K562 (cell line): ENCODE results near the gene TFAP2A. TPM values are rescaled to one million over a fixed set of nuclear protein-coding genes. Genes with fewer than 3 reads are reported as not detected.

Experiments used
- ATAC-seq: fragments of 200-7000 bp; cut with Tn5 transposase; 3 replicates; pipeline ENCODE4 v1.9.1; 2020; ENCODE audit warnings: moderate library complexity
- BruUV-seq: library from RNA; stranded (reverse); fragments of 400-500 nt; replicated peaks from 2 replicates; lab custom pipeline; 2021; lab: Mats Ljungman, UMichigan
- CTCF ChIA-PET: fragments of 300-600 bp; formaldehyde crosslinking; extraction: SDS; loops from one replicate; lab custom pipeline; 2021; ENCODE audit warnings: low intra/inter-chr PET ratio; lab: Yijun Ruan, JAX
- POLR2A ChIA-PET: fragments of 300-600, 350-650 bp; sonication (Branson Sonifier 250); formaldehyde crosslinking; extraction: SDS; loops from one replicate; lab custom pipeline; 2021; ENCODE audit warnings: antibody characterized with exemption, inconsistent platforms; lab: Yijun Ruan, JAX
- DNase-seq, 4 experiments: peaks; one replicate each; pipeline versions ENCODE4 v3.0.0 to v3.0.0-alpha.2; 2011 to 2018; ENCODE audit warnings: low spot score in 3 of 4, mixed read lengths in 3 of 4; ENCODE audit errors: extremely low read depth in 1 of 4
- FAIRE-seq: peaks from 2 replicates; lab custom pipeline; 2011; peaks lifted over from hg19 to GRCh38; lab: Jason Lieb, UNC
- H2AFZ ChIP-seq: 2 replicates; pipeline ENCODE4 v1.6.0; 2011; ENCODE audit warnings: low read depth, low read length, control low read depth, inconsistent platforms
- H3K27ac ChIP-seq: fragments of 200-600 bp; 3 replicates; pipeline ENCODE4 v1.8.0; 2011; ENCODE audit warnings: low read depth, mild to moderate bottlenecking, control low read depth, inconsistent platforms, low read length, moderate library complexity, mixed read lengths; ENCODE audit errors: extremely low read depth
- H3K27me3 ChIP-seq, 2 experiments: fragments of 300-600 bp in 1 of 2; 2 replicates in 1 of 2; 3 replicates in 1 of 2; pipeline versions ENCODE4 v1.6.0 to v1.8.0; 2011; ENCODE audit warnings: inconsistent platforms in 2 of 2, low read length in 2 of 2, mild to moderate bottlenecking in 1 of 2, mixed read lengths in 1 of 2, moderate library complexity in 1 of 2; ENCODE audit not compliant: control insufficient read depth in 2 of 2, insufficient read depth in 2 of 2
- H3K36me3 ChIP-seq: fragments of 300-600 bp; 3 replicates; pipeline ENCODE4 v1.8.0; 2011; ENCODE audit warnings: mild to moderate bottlenecking, low read length, inconsistent platforms; ENCODE audit not compliant: control insufficient read depth, insufficient read depth
- H3K4me1 ChIP-seq, 2 experiments: fragments of 200-600 bp in 1 of 2; replicated peaks in 1 of 2; 2 replicates in 1 of 2; 3 replicates in 1 of 2; pipeline versions ENCODE4 v1.5.1 to v1.8.0; 2011; ENCODE audit warnings: inconsistent platforms in 2 of 2, low read length in 2 of 2, mild to moderate bottlenecking in 1 of 2, mixed read lengths in 1 of 2, moderate library complexity in 1 of 2; ENCODE audit not compliant: control insufficient read depth in 2 of 2, insufficient read depth in 2 of 2
- H3K4me2 ChIP-seq: 2 replicates; pipeline ENCODE4 v1.6.1; 2011; ENCODE audit warnings: low read length, control low read depth, inconsistent platforms, mixed read lengths; ENCODE audit not compliant: insufficient read depth
- H3K4me3 ChIP-seq: fragments of 200-600 bp; sonication (generic), shearing (Covaris generic); 2 replicates; pipeline ENCODE4 v1.5.1; 2016; ENCODE audit warnings: control low read depth, inconsistent platforms
- H3K79me2 ChIP-seq: fragments of 200-600 bp; 3 replicates; pipeline ENCODE4 v1.8.0; 2011; ENCODE audit warnings: low read length, inconsistent platforms; ENCODE audit not compliant: control insufficient read depth, insufficient read depth
- H3K9ac ChIP-seq, 2 experiments: 2 replicates each; pipeline versions ENCODE4 v1.6.0 to v1.6.1; 2011; ENCODE audit warnings: low read depth in 2 of 2, low read length in 2 of 2, control low read depth in 1 of 2, inconsistent platforms in 1 of 2, mild to moderate bottlenecking in 1 of 2, mixed read lengths in 1 of 2; ENCODE audit not compliant: insufficient read depth in 1 of 2
- H3K9me1 ChIP-seq: one replicate; pipeline ENCODE4 v1.6.0; 2011; ENCODE audit warnings: inconsistent platforms, mild to moderate bottlenecking, low read length, moderate library complexity; ENCODE audit not compliant: control insufficient read depth, insufficient read depth
- H3K9me3 ChIP-seq: replicated peaks from 2 replicates; pipeline ENCODE4 v1.5.1; 2011; ENCODE audit warnings: low read depth, low read length, inconsistent platforms; ENCODE audit not compliant: control insufficient read depth, insufficient read depth
- H4K20me1 ChIP-seq: replicated peaks from 2 replicates; pipeline ENCODE4 v1.6.1; 2011; ENCODE audit warnings: low read length, inconsistent platforms, mixed read lengths; ENCODE audit not compliant: control insufficient read depth, insufficient read depth
- CBFB ChIP-seq: sonication (generic); formaldehyde crosslinking; IDR thresholded peaks from 2 replicates; pipeline ENCODE4 v1.4.0; 2020; ENCODE audit warnings: mild to moderate bottlenecking, missing genetic modification reagents
- CTCF ChIP-seq, 3 experiments: IDR thresholded peaks in 2 of 3; conservative IDR thresholded peaks in 1 of 3; 2 replicates each; pipeline ENCODE4 v1.5.1; 2011 to 2012; ENCODE audit warnings: low read length in 3 of 3, mild to moderate bottlenecking in 3 of 3, control low read depth in 2 of 3, improper control_type of control experiment in 1 of 3, inconsistent platforms in 1 of 3, low read depth in 1 of 3, mixed read lengths in 1 of 3, moderate library complexity in 1 of 3; ENCODE audit not compliant: insufficient read depth in 2 of 3
- EP300 ChIP-seq: IDR thresholded peaks from 2 replicates; pipeline ENCODE4 v1.6.1; 2012; ENCODE audit warnings: low read length, improper control_type of control experiment
- GABPB1 ChIP-seq: sonication (generic); formaldehyde crosslinking; IDR thresholded peaks from 2 replicates; pipeline ENCODE4 v1.8.0; 2022; ENCODE audit warnings: mild to moderate bottlenecking, missing genetic modification reagents
- POLR2AphosphoS5 ChIP-seq: IDR thresholded peaks from 2 replicates; pipeline ENCODE4 v1.6.1; 2011; ENCODE audit warnings: mild to moderate bottlenecking, low read depth, low read length, moderate library complexity; ENCODE audit not compliant: control insufficient read depth, insufficient read depth
- SMAD1 ChIP-seq: fragments of 150-350 bp; IDR thresholded peaks from 2 replicates; pipeline ENCODE4 v1.6.1; 2014; ENCODE audit warnings: low read length, low read depth; ENCODE audit not compliant: partially characterized antibody
- SP2 ChIP-seq: IDR thresholded peaks from 2 replicates; pipeline ENCODE4 v1.6.1; 2011; ENCODE audit warnings: mild to moderate bottlenecking, low read depth, low read length, moderate library complexity; ENCODE audit not compliant: poor library complexity, severe bottlenecking; ENCODE audit errors: extremely low read depth
- ZNF436 ChIP-seq: fragments of 250-450, 450-650 bp; sonication (Bioruptor Pico); formaldehyde crosslinking; IDR thresholded peaks from 2 replicates; pipeline ENCODE4 v1.7.0; 2020; ENCODE audit warnings: mild to moderate bottlenecking
- WGBS: fragments of 100-300 bp; shearing (Covaris generic); methylation state at CpG from one replicate; pipeline ENCODE4 v1.1.6; 2016; ENCODE audit warnings: low coverage, mixed read lengths; ENCODE audit not compliant: insufficient coverage; ENCODE audit errors: missing lambda C conversion rate; 5-methylcytosine and 5-hydroxymethylcytosine counted together
- in situ Hi-C: fragments of 300-500 bp; cut with MboI; formaldehyde crosslinking; loops from 4 replicates; pipeline ENCODE4 v1.15.0; 2018; ENCODE audit warnings: inconsistent platforms, mixed read lengths
- intact Hi-C: fragments of 100-400 bp; cut with micrococcal nuclease; formaldehyde crosslinking; loops from 2 replicates; pipeline ENCODE4 v1.14.2; 2022
- polyA plus RNA-seq, 8 experiments: library from polyadenylated mRNA; depleted of rRNA in 4 of 8; stranded (reverse) in 5 of 8; unstranded in 3 of 8; fragments of >200 nt; fragmentation: Nextera tagmentation in 2 of 8; fragmentation: Illumina TruSeq in 1 of 8; extraction: Ambion mirVana in 2 of 8; extraction: Trizol in 1 of 8; gene quantifications; 2 replicates each; pipeline versions ENCODE4 v1.2.1 to v1.2.3, GENCODE V29; 2011 to 2014; ENCODE audit warnings: inconsistent platforms in 1 of 8, missing spikeins in 1 of 8
- total RNA-seq, 7 experiments: library from RNA; depleted of rRNA in 6 of 7; stranded (reverse); fragments of >200 nt in 6 of 7; fragmentation: Illumina TruSeq in 2 of 7; extraction: Trizol in 2 of 7; gene quantifications; 2 replicates each; pipeline versions ENCODE4 v1.2.1 to v1.2.3, GENCODE V29; 2011 to 2021; ENCODE audit warnings: low replicate concordance in 1 of 7
- TF ChIP-seq, protein P1 (sequence below): fragments of 450-650 bp; formaldehyde crosslinking; IDR thresholded peaks from 2 replicates; pipeline ENCODE4 v1.4.0; 2022; ENCODE audit warnings: mild to moderate bottlenecking, moderate library complexity
- TF ChIP-seq, protein P2 (sequence below): fragments of 450-650 bp; IDR thresholded peaks from 2 replicates; pipeline ENCODE4 v1.7.1; 2018; ENCODE audit warnings: mild to moderate bottlenecking, low read depth; ENCODE audit not compliant: partially characterized antibody
- TF ChIP-seq, protein P3 (sequence below), 2 experiments: IDR thresholded peaks in 1 of 2; conservative IDR thresholded peaks in 1 of 2; 2 replicates each; pipeline ENCODE4 v1.6.1; 2016; ENCODE audit warnings: low read depth in 2 of 2, mild to moderate bottlenecking in 1 of 2, missing compliant biosample characterization in 1 of 2, missing genetic modification characterization in 1 of 2, moderate library complexity in 1 of 2

TFAP2A gene
- total and polyA plus RNA-seq, 9 of the 15 experiments (the other 6 are each of a cell fraction or from before 2014, with no cell fraction given), result 0.14 to 0.53 (median 0.19) TPM; not detected in 1

DNA sequence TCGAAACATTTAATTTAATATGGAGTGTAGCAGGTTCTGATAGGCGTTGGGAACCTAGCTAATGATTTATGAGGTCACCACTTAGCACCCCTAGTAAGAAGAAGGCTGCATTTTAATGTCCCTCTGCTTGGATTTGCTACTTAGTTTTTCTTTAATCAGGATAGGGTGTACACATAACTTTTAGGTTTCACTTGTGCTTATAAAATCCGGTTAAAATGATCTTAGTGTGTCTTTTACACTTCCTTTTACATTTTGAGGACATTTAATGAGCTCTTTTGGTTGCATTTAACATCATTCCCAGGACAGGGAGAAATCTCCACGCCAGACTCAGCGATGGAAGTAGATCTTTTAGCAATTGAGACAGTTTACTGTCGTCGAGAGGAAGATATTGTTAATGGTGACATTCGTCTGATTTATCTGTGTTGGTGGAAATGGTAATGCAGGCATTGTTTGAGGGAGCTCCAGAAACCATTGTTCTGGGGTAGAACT lies 5.6 kb downstream of the TFAP2A start:
- CTCF ChIA-PET, result no interaction called here
- no peaks in the 10 kb centered on the region for H3K9me1 ChIP-seq
- DNase-seq (no peak), FAIRE-seq (no peak), ATAC-seq (no peak)
- H3K4me1 ChIP-seq, result peaks cover 2 to 33% of the 10 kb centered on the region in 2 experiments; a peak in 3 of 5 replicates
- no peak overlapping the region for H3K4me3 ChIP-seq
- H3K27ac ChIP-seq, result no peak overlapping the region
- no peak overlapping the region for H3K4me2 ChIP-seq
- WGBS, result 52% methylated on average over 8 of the region's 8 CpGs
- intact Hi-C loops, result no loop called here
- no peak overlapping the region for H2AFZ ChIP-seq
- H3K36me3 ChIP-seq, result no peaks in the 10 kb centered on the region
- peaks cover 7 to 17% of the 10 kb centered on the region in 2 experiments; a peak in 3 of 5 replicates for H3K27me3 ChIP-seq
- H3K9ac ChIP-seq, result no peak overlapping the region
- H3K9me3 ChIP-seq, result 0 out of 2 replicates have a peak, but pooled peaks cover 2% of the 10 kb centered on the region
- in situ Hi-C loops, result no loop called here
- BruUV-seq, result no TSS peak
- H3K79me2 ChIP-seq, result peaks cover 16% of the 10 kb centered on the region
- POLR2A ChIA-PET, result no interaction called here
- H4K20me1 ChIP-seq, result no peaks in the 10 kb centered on the region
- no peak for TF ChIP-seq EP300
- no peak for TF ChIP-seq ZNF436
- TF ChIP-seq, protein P1, sequence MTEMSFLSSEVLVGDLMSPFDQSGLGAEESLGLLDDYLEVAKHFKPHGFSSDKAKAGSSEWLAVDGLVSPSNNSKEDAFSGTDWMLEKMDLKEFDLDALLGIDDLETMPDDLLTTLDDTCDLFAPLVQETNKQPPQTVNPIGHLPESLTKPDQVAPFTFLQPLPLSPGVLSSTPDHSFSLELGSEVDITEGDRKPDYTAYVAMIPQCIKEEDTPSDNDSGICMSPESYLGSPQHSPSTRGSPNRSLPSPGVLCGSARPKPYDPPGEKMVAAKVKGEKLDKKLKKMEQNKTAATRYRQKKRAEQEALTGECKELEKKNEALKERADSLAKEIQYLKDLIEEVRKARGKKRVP (CRISPR knock-in tag), result no peak
- TF ChIP-seq, protein P2, sequence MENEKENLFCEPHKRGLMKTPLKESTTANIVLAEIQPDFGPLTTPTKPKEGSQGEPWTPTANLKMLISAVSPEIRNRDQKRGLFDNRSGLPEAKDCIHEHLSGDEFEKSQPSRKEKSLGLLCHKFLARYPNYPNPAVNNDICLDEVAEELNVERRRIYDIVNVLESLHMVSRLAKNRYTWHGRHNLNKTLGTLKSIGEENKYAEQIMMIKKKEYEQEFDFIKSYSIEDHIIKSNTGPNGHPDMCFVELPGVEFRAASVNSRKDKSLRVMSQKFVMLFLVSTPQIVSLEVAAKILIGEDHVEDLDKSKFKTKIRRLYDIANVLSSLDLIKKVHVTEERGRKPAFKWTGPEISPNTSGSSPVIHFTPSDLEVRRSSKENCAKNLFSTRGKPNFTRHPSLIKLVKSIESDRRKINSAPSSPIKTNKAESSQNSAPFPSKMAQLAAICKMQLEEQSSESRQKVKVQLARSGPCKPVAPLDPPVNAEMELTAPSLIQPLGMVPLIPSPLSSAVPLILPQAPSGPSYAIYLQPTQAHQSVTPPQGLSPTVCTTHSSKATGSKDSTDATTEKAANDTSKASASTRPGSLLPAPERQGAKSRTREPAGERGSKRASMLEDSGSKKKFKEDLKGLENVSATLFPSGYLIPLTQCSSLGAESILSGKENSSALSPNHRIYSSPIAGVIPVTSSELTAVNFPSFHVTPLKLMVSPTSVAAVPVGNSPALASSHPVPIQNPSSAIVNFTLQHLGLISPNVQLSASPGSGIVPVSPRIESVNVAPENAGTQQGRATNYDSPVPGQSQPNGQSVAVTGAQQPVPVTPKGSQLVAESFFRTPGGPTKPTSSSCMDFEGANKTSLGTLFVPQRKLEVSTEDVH, result no peak
- no peak for TF ChIP-seq CBFB (CRISPR knock-in tag)
- TF ChIP-seq POLR2AphosphoS5, result no peak
- TF ChIP-seq SMAD1, result no peak
- TF ChIP-seq, protein P3, sequence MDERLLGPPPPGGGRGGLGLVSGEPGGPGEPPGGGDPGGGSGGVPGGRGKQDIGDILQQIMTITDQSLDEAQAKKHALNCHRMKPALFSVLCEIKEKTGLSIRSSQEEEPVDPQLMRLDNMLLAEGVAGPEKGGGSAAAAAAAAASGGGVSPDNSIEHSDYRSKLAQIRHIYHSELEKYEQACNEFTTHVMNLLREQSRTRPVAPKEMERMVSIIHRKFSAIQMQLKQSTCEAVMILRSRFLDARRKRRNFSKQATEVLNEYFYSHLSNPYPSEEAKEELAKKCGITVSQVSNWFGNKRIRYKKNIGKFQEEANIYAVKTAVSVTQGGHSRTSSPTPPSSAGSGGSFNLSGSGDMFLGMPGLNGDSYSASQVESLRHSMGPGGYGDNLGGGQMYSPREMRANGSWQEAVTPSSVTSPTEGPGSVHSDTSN (CRISPR knock-in tag; IDR thresholded peaks at IDR 0.05; ENCODE audit: low read depth), result no peak
- TF ChIP-seq, protein P3 (tag; conservative IDR thresholded peaks at IDR 0.05; ENCODE audit: low read depth), result no peak
- no peak for TF ChIP-seq CTCF (IDR thresholded peaks at IDR 0.05 in 2 of 3, conservative IDR thresholded peaks at IDR 0.05 in 1 of 3; ENCODE audit: insufficient read depth in 2 of 3, low read depth in 1 of 3, low read length in 3 of 3)
- TF ChIP-seq SP2, result no peak
- TF ChIP-seq GABPB1 (CRISPR knock-in tag), result no peak
